Stimulated activated CD8-positive, alpha-beta memory T cell treated with anti-CD3 and anti-CD28 coated beads, Interleukin-15, amount 100 ng/mL, for 48 hours (primary cell): Measurements from ENCODE around the gene CASP6.
"Not testable (repeated sequence)": the region's sequence is repeated elsewhere in the genome, so short reads cannot be mapped to it uniquely, and the experiment has no call there.

Source experiments
- DNase-seq, 2 donors: peaks; one replicate each; pipeline ENCODE4 v3.0.0-alpha.2; 2020; ENCODE audit warnings: low read depth in 2 of 2

CASP6 gene

GRCh38 chr4:109719604-109720003 lies 16.4 kb upstream of the CASP6 start:
- DNase-seq, result no peak

- DNase-seq, result no peak
Measured at GRCh38 chr4:109718759-109719158, 15.5 kb upstream of the CASP6 start.

- no peak for DNase-seq
Measured at GRCh38 chr4:109713500-109713899, 10.3 kb upstream of the CASP6 start.

- DNase-seq, result no peak
Measured at GRCh38 chr4:109708990-109709389, 5.7 kb upstream of the CASP6 start.

GRCh38 chr4:109708435-109708834 lies 5.2 kb upstream of the CASP6 start:
- DNase-seq, result no peak

GRCh38 chr4:109703664-109704361 lies 568 bp upstream of the CASP6 start:
- DNase-seq, result no peak

GRCh38 chr4:109701566-109702410 lies 1.5 kb downstream of the CASP6 start:
- no peak for DNase-seq

- no peak for DNase-seq
Measured at GRCh38 chr4:109699553-109700225, 3.6 kb downstream of the CASP6 start.

GRCh38 chr4:109698656-109699055 lies 4.6 kb downstream of the CASP6 start:
- DNase-seq, result no peak

- DNase-seq, result no peak
Measured at GRCh38 chr4:109691411-109691920, 11.8 kb downstream of the CASP6 start.

GRCh38 chr4:109690690-109691410 lies 12.4 kb downstream of the CASP6 start:
- DNase-seq, result no peak

GRCh38 chr4:109684727-109685126 lies 18.5 kb downstream of the CASP6 start:
- DNase-seq, result no peak

GRCh38 chr4:109683621-109684253 lies 19.5 kb downstream of the CASP6 start:
- DNase-seq, result no peak

GRCh38 chr4:109682875-109683274 lies 20.4 kb downstream of the CASP6 start:
- no peak for DNase-seq

GRCh38 chr4:109678925-109679324 lies 24.3 kb downstream of the CASP6 start:
- not testable (repeated sequence) for DNase-seq

- DNase-seq, result not testable (repeated sequence)
Measured at GRCh38 chr4:109678472-109678871, 24.8 kb downstream of the CASP6 start.

GRCh38 chr4:109676886-109677285 lies 26.4 kb downstream of the CASP6 start:
- no peak for DNase-seq

GRCh38 chr4:109675843-109676242 lies 27.4 kb downstream of the CASP6 start:
- DNase-seq, result no peak

GRCh38 chr4:109675181-109675580 lies 28.1 kb downstream of the CASP6 start:
- DNase-seq, result no peak

- no peak for DNase-seq
Measured at GRCh38 chr4:109673303-109673702, 29.9 kb downstream of the CASP6 start.
